ENCODE results near the gene BTN3A1.
"Not testable (repeated sequence)": the region's sequence is repeated elsewhere in the genome, so short reads cannot be mapped to it uniquely, and the experiment has no call there.

The BTN3A1 gene

GRCh38 chr6:26415791-26416190, 13.7 kb downstream of the BTN3A1 start:
- DNase-seq: no peak

GRCh38 chr6:26416288-26416687, 14.2 kb downstream of the BTN3A1 start:
- no peak for DNase-seq

- DNase-seq: not testable (repeated sequence)
Measured at GRCh38 chr6:26418077-26418476, 16.0 kb downstream of the BTN3A1 start.

- not testable (repeated sequence) for DNase-seq
Measured at GRCh38 chr6:26418795-26419194, 16.7 kb downstream of the BTN3A1 start.

GRCh38 chr6:26420688-26421171, 18.7 kb downstream of the BTN3A1 start:
- DNase-seq: no peak

GRCh38 chr6:26421259-26422144, 19.4 kb downstream of the BTN3A1 start:
- peak; percentile 82 for DNase-seq

- no peak for DNase-seq
Measured at GRCh38 chr6:26422329-26422728, 20.3 kb downstream of the BTN3A1 start.

GRCh38 chr6:26426691-26427450, 24.8 kb downstream of the BTN3A1 start:
- no peak for DNase-seq

- no peak for DNase-seq
Measured at GRCh38 chr6:26427451-26427809, 25.4 kb downstream of the BTN3A1 start.

- no peak for DNase-seq
Measured at GRCh38 chr6:26428206-26428605, 26.1 kb downstream of the BTN3A1 start.

GRCh38 chr6:26430787-26431186, 28.7 kb downstream of the BTN3A1 start:
- DNase-seq: no peak

GRCh38 chr6:26431258-26432172, 29.4 kb downstream of the BTN3A1 start:
- DNase-seq: no peak

- DNase-seq: no peak
Measured at GRCh38 chr6:26432627-26433201, 30.6 kb downstream of the BTN3A1 start.

- not testable (repeated sequence) for DNase-seq
Measured at GRCh38 chr6:26433680-26434079, 31.6 kb downstream of the BTN3A1 start.

GRCh38 chr6:26436018-26436417, 33.9 kb downstream of the BTN3A1 start:
- no peak for DNase-seq

- DNase-seq: no peak
Measured at GRCh38 chr6:26437550-26437949, 35.5 kb downstream of the BTN3A1 start.

GRCh38 chr6:26438000-26438399, 35.9 kb downstream of the BTN3A1 start:
- no peak for DNase-seq

GRCh38 chr6:26439151-26440125, 37.4 kb downstream of the BTN3A1 start:
- DNase-seq: no peak

- DNase-seq: no peak
Measured at GRCh38 chr6:26440977-26441358, 38.9 kb downstream of the BTN3A1 start.

- DNase-seq: no peak
Measured at GRCh38 chr6:26441977-26442376, 39.9 kb downstream of the BTN3A1 start.

Data from NCI-H2029 treated with DMSO at 0.1 percent for 48 hours (cell line).